ENCODE results near the gene LTBP2.

LTBP2 gene

GRCh38 chr14:74638066-74638465 is 26.0 kb upstream of the LTBP2 start:
- DNase-seq (ENCODE audit: low read depth, low spot score), result no peak

GRCh38 chr14:74637178-74637550 is 25.1 kb upstream of the LTBP2 start:
- DNase-seq (ENCODE audit: low read depth, low spot score), result no peak

GRCh38 chr14:74636424-74637177 is 24.6 kb upstream of the LTBP2 start:
- no peak for DNase-seq (ENCODE audit: low read depth, low spot score)

GRCh38 chr14:74635847-74636246 is 23.8 kb upstream of the LTBP2 start:
- no peak for DNase-seq (ENCODE audit: low read depth, low spot score)

- DNase-seq (ENCODE audit: low read depth, low spot score), result no peak
Observed at GRCh38 chr14:74634964-74635363, 22.9 kb upstream of the LTBP2 start.

GRCh38 chr14:74634481-74634880 is 22.4 kb upstream of the LTBP2 start:
- DNase-seq (ENCODE audit: low read depth, low spot score), result no peak

- no peak for DNase-seq (ENCODE audit: low read depth, low spot score)
Observed at GRCh38 chr14:74630881-74631690, 19.0 kb upstream of the LTBP2 start.

- no peak for DNase-seq (ENCODE audit: low read depth, low spot score)
Observed at GRCh38 chr14:74628418-74628817, 16.4 kb upstream of the LTBP2 start.

- DNase-seq (ENCODE audit: low read depth, low spot score), result no peak
Observed at GRCh38 chr14:74627076-74627475, 15.0 kb upstream of the LTBP2 start.

GRCh38 chr14:74622257-74622656 is 10.2 kb upstream of the LTBP2 start:
- DNase-seq (ENCODE audit: low read depth, low spot score), result no peak

GRCh38 chr14:74621556-74621955 is 9.5 kb upstream of the LTBP2 start:
- DNase-seq (ENCODE audit: low read depth, low spot score), result no peak

- DNase-seq (ENCODE audit: low read depth, low spot score), result no peak
Observed at GRCh38 chr14:74620923-74621322, 8.9 kb upstream of the LTBP2 start.

GRCh38 chr14:74620497-74620921 is 8.5 kb upstream of the LTBP2 start:
- no peak for DNase-seq (ENCODE audit: low read depth, low spot score)

- DNase-seq (ENCODE audit: low read depth, low spot score), result no peak
Observed at GRCh38 chr14:74619672-74620131, 7.7 kb upstream of the LTBP2 start.

GRCh38 chr14:74618078-74618952 is 6.3 kb upstream of the LTBP2 start:
- DNase-seq (ENCODE audit: low read depth, low spot score), result no peak

GRCh38 chr14:74616996-74617700 is 5.1 kb upstream of the LTBP2 start:
- DNase-seq (ENCODE audit: low read depth, low spot score), result no peak

GRCh38 chr14:74616507-74616906 is 4.5 kb upstream of the LTBP2 start:
- no peak for DNase-seq (ENCODE audit: low read depth, low spot score)

- DNase-seq (ENCODE audit: low read depth, low spot score), result no peak
Observed at GRCh38 chr14:74615735-74616134, 3.7 kb upstream of the LTBP2 start.

- DNase-seq (ENCODE audit: low read depth, low spot score), result no peak
Observed at GRCh38 chr14:74614508-74615495, 2.8 kb upstream of the LTBP2 start.
